ENCODE results near the gene TBKBP1.
A peak's percentile ranks its signal among the peaks of the same experiment; 100 is the strongest.

TBKBP1 gene

DNA sequence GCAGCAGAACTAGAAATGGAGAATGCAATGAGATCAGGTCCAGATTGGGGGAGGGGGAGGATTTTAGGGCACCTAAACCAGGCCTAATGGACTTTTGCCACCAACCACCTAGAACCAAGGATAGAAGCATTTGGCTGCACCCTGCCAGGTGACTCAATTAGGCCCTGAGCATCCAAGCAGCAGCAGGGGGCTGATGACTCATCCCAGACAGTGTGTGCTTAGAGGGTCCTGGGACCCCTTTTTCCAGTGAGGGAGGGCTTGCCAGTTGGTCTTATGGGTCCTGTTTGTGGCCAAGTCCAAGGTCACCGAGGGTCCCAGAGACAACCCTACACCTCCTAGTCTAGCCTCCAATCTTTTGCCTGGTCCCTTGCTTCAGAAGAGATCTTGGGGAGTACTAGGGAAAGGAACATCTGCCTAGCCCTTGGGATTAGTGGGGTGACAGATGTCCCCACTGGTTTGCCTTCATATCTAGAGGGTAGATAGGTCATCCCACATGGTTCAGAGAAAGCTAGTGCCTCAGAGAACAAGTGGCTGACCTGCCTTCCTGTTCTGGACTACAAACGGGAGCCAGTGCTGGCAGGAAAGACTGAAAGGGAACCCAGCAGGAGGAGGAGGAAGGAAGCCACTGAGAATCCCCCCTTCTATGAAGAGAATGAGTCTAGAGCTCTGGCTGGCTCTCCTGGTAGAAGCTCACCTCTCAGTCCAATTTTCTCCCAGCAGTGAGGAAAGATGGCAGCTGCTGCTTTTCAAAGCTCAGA, 1.6 kb upstream of the TBKBP1 start:
- Histone ChIP-seq H3K4me3 (ENCODE audit: low read depth, low read length) (no peak overlapping the region), H3K27me3 (ENCODE audit: control insufficient read depth, insufficient read depth, low read length) (no peaks in the 10 kb centered on the region), H3K36me3 (ENCODE audit: control insufficient read depth, insufficient read depth, low read length) (0 out of 2 replicates have a peak, but pooled peaks cover 5% of the 10 kb centered on the region), H3K9me3 (ENCODE audit: control insufficient read depth, insufficient read depth, low read length) (no peaks in the 10 kb centered on the region), H3K27ac (ENCODE audit: low read depth, low read length) (peak overlapping the region; percentile 26), H3K4me1 (ENCODE audit: control insufficient read depth, insufficient read depth, low read length) (peaks cover 31% of the 10 kb centered on the region), H3K9ac (ENCODE audit: low read depth, low read length) (no peak overlapping the region)

DNA sequence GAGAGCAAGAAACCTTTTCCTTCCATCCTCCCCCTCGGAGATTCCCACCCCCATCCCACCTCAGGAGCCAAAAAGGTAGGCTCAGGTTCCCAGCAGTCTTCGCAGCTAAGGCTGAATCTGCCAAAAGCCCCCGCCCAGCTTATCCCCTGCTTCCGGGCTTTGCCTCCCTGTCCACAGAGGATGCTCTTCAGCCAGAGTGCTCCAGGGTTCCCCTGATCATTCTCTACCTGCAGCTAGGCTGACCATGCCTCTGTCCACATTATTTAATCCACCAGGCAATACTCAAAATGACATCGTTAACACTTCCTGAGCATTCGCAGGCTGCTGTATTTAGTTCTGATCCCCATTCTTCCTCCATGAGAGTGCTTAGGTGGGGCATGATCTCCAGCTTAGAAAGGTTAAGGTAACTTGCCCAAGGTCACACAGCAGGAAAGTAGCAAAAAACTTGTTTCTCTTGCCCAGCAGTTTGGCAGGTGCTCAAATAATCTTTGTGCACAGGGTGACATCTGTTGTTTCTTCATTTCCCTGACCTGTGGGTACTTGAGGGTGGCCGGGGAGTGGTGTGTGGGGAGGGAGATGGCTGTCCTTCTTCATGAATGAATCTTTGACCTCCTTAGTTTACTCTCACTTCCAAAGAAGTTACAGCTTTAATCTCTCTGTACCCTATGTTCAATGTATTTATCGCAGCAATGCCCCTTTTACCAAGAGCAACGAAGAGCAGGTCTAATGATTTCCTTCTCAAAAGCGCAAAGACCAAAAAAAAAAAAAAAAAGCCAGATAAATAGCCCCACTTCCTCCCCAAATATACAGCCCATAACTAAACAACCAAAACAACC, 848 bp upstream of the TBKBP1 start:
- Histone ChIP-seq H3K4me3 (ENCODE audit: low read depth, low read length) (peak overlapping the region; percentile 63), H3K9me3 (ENCODE audit: control insufficient read depth, insufficient read depth, low read length) (no peaks in the 10 kb centered on the region), H3K4me1 (ENCODE audit: control insufficient read depth, insufficient read depth, low read length) (peaks cover 23% of the 10 kb centered on the region), H3K9ac (ENCODE audit: low read depth, low read length) (peak overlapping the region; percentile 57), H3K27me3 (ENCODE audit: control insufficient read depth, insufficient read depth, low read length) (no peaks in the 10 kb centered on the region), H3K36me3 (ENCODE audit: control insufficient read depth, insufficient read depth, low read length) (0 out of 2 replicates have a peak, but pooled peaks cover 5% of the 10 kb centered on the region), H3K27ac (ENCODE audit: low read depth, low read length) (peak overlapping the region; percentile 90)

DNA sequence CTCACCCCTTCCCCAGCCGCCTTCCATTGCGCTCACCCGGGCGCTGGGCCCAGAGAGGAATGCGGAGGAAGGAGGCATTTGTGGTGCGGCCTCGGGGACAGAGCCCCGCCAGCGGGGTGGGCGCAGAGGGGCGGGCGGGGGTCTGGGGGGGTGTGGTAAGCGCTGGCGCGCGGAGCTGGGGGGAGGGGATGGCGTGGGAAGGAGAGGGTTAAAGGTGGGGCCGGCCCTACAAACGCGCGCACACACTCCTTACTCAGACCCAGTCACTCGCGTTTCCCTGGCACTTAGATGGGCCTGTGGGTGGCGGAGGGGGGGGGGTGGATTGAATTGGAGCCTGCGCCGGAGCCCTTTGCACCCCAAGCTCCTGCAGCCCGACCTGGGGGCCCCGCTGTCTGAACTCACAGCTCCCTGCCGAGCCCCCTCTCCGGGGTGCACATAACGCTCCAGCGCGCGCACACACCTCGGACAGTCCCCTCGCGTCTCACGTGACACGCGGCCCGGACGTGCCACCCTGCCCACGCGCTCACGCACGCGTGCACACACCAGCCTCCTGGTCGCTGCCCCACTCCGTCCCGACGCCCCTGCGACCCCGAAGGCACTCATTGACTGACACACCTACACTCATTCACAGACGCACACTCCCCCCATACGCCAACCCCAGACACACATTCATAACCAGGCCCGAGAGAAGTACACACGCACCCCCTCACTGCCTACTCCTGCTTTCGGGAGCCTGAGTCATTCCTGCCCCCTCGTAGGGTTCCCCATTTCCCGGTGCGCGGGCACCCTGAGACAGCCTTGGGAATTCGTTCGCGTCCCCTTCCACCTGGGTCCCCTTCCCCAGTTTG, 844 bp downstream of the TBKBP1 start:
- H3K4me1 ChIP-seq (ENCODE audit: control insufficient read depth, insufficient read depth, low read length): peaks cover 23% of the 10 kb centered on the region
- no peak overlapping the region for H3K9ac ChIP-seq (ENCODE audit: low read depth, low read length)
- H3K36me3 ChIP-seq (ENCODE audit: control insufficient read depth, insufficient read depth, low read length): 0 out of 2 replicates have a peak, but pooled peaks cover 5% of the 10 kb centered on the region
- H3K9me3 ChIP-seq (ENCODE audit: control insufficient read depth, insufficient read depth, low read length): no peaks in the 10 kb centered on the region
- no peaks in the 10 kb centered on the region for H3K27me3 ChIP-seq (ENCODE audit: control insufficient read depth, insufficient read depth, low read length)
- peak overlapping the region; percentile 87 for H3K4me3 ChIP-seq (ENCODE audit: low read depth, low read length)
- H3K27ac ChIP-seq (ENCODE audit: low read depth, low read length): peak overlapping the region; percentile 90

DNA sequence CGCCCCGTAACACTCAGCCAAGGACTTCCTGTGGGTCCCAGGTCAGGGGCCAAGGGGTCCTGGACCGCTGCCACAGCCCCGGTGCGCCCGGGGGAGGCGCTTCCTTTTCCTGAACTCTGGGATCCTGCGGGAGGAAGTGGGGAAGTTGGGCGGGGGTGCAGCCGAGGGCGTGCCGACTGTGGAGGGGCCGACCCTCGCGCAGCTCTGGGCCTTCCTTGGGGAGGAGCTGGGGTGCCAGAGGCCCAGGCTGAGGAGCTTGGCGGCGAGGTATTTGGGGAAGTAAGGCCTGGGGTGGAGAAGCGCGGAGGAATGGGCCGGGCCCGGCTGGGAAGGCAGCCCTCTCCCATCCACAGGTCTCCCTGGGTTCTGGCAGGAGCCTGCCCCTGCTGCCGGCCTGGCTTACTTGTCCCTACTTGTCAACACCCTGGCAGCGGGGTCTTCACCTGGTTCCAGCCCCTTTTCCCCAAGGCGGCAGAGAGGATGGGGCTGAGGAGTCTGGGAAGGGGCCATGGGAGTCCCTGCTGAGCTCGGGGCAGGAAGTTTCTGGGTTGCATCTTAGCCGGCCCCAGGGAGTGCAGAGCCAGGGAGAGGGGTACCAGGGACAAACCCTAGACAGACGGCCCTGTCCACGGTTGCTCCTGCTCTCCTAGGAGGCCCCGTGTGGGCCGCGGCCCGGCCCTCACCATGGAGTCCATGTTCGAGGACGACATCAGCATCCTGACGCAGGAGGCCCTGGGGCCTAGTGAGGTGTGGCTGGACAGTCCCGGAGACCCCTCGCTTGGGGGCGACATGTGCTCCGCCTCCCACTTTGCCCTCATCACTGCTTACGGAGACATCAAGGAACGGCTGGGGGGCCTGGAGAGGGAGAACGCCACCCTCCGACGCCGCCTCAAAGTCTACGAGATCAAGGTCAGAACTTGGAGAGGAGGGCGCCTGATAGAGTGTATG, 1.7 kb downstream of the TBKBP1 start:
- Histone ChIP-seq H3K36me3 (ENCODE audit: control insufficient read depth, insufficient read depth, low read length) (peaks cover 7% of the 10 kb centered on the region; the same call in 1 of the 2 replicates), H3K27ac (ENCODE audit: low read depth, low read length) (peak overlapping the region; percentile 15), H3K9me3 (ENCODE audit: control insufficient read depth, insufficient read depth, low read length) (no peaks in the 10 kb centered on the region), H3K27me3 (ENCODE audit: control insufficient read depth, insufficient read depth, low read length) (no peaks in the 10 kb centered on the region), H3K4me1 (ENCODE audit: control insufficient read depth, insufficient read depth, low read length) (peaks cover 23% of the 10 kb centered on the region), H3K9ac (ENCODE audit: low read depth, low read length) (no peak overlapping the region), H3K4me3 (ENCODE audit: low read depth, low read length) (peak overlapping the region; percentile 87)

DNA sequence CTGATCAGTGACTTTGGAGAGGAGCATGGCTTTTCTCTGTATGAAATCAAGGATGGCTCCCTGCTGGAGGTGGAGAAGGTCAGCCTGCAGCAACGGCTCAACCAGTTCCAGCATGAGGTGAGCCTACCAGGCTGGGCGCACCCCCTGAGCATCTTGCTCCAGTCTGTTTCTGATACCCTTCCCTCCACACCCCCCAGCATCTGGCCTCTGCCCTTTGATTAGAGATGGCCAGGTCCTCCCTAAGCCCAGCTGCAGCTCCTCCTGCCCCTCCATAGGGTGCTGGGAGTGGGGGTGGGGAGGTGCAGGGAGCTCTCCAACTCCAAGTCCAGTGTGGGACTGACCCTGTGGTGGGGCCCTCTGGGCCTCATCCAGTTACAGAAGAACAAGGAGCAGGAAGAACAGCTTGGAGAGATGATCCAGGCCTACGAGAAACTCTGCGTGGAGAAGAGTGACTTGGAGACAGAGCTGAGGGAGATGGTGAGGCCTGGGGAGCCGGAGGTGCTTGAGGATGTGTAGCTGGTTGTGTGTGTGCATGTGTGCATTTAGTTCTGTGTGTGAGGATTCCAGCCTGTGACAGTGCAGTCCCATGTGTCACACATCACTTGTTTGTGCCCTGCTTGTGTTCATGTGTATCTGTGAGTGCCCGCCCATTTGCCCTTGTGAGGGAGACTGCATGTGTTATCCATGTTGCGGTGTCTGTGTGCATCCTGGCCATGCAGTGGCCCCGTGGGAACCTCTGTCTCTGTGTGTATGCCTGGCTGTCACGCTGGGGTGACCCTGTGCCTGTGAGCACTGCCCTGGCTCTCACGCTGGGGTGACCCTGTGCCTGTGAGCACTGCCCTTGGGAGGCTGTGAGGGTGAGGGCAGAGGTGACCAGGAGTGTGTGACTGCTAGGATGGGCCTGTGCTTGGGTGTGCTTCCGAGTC, 3.0 kb downstream of the TBKBP1 start:
- H3K9ac ChIP-seq (ENCODE audit: low read depth, low read length): no peak overlapping the region
- no peak overlapping the region for H3K27ac ChIP-seq (ENCODE audit: low read depth, low read length)

DNA sequence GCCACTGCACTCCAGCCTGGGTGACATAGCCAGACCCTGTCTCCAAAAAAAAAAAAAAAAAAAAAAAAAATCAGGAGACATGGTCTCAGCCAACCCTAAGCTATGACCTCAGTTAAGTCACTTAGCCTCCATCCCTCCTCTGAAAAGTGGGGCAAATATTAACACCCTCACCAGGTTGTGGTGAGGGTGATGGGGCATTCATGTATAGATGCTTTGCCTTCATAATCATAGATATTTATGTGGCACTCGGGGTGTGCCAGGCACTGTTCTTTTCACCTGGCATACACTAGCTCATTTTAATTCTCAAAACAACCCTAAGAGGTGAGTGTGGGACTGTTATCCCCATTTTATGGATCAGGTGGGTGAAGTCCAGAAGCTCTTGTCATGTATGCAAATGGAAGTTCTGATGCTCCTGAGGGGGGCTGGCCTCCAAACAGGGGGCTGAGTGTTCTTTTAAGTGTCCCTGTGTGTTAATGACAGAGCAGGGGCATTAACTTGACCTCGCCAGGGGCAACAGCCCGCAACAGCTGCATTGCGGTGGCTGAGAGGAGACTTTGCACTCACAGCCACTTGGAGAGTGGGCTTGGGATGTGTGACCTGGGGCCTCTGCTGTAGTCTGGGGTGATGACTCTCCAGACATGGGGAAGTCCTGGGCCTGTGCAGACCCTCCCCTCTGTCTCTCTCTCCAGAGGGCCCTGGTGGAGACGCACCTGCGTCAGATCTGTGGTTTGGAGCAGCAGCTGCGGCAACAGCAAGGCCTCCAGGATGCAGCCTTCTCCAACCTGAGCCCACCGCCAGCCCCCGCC, 4.1 kb downstream of the TBKBP1 start:
- Histone ChIP-seq H3K4me3 (ENCODE audit: low read depth, low read length) (no peak overlapping the region), H3K9ac (ENCODE audit: low read depth, low read length) (no peak overlapping the region), H3K4me1 (ENCODE audit: control insufficient read depth, insufficient read depth, low read length) (peaks cover 10% of the 10 kb centered on the region), H3K27me3 (ENCODE audit: control insufficient read depth, insufficient read depth, low read length) (no peaks in the 10 kb centered on the region), H3K27ac (ENCODE audit: low read depth, low read length) (no peak overlapping the region), H3K9me3 (ENCODE audit: control insufficient read depth, insufficient read depth, low read length) (no peaks in the 10 kb centered on the region), H3K36me3 (ENCODE audit: control insufficient read depth, insufficient read depth, low read length) (peaks cover 7% of the 10 kb centered on the region; the same call in 1 of the 2 replicates)

More for the DNA sequence above, 3.0 kb downstream of the TBKBP1 start:
- no peaks in the 10 kb centered on the region for H3K27me3 ChIP-seq (ENCODE audit: control insufficient read depth, insufficient read depth, low read length)
- peaks cover 7% of the 10 kb centered on the region; the same call in 1 of the 2 replicates for H3K36me3 ChIP-seq (ENCODE audit: control insufficient read depth, insufficient read depth, low read length)
- no peaks in the 10 kb centered on the region for H3K9me3 ChIP-seq (ENCODE audit: control insufficient read depth, insufficient read depth, low read length)
- H3K4me3 ChIP-seq (ENCODE audit: low read depth, low read length): no peak overlapping the region
- H3K4me1 ChIP-seq (ENCODE audit: control insufficient read depth, insufficient read depth, low read length): peaks cover 21% of the 10 kb centered on the region

DNA sequence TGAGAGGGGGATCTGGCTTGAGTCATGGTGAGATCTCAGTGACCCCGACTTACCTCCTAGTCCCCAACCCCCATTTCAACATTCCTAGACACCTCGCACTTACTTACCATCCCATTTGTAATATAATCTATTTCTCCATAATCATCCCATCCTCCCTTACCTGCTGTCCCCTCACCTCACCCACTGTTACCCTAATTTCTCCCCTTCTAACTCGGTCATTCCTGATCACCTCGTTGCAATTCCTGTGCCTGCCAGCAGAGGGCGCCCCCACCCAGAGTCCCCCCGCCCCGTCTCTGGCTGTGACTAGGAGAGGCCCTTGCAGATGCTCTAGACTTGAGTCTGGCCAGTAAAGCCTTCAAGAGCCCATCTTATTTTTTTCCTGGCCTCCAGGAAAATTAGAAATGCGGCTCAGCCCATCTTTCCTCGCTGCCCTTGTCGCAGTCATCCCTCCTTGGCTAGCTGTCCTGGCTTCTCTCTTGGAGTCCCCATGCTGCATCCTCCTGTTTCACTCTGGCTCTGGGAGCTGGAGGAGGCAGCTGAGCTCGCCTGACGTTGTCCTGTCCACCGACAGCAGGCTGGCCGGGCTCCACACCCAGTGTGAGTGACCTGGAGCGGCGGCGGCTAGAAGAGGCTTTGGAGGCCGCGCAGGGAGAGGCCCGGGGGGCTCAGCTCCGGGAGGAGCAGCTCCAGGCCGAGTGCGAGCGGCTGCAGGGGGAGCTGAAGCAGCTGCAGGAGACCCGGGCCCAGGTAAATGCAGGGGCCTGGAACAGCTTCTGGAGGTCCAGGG, 5.0 kb downstream of the TBKBP1 start:
- Histone ChIP-seq H3K9ac (ENCODE audit: low read depth, low read length) (no peak overlapping the region), H3K27me3 (ENCODE audit: control insufficient read depth, insufficient read depth, low read length) (no peaks in the 10 kb centered on the region), H3K27ac (ENCODE audit: low read depth, low read length) (no peak overlapping the region), H3K4me3 (ENCODE audit: low read depth, low read length) (no peak overlapping the region), H3K36me3 (ENCODE audit: control insufficient read depth, insufficient read depth, low read length) (peaks cover 7% of the 10 kb centered on the region; the same call in 1 of the 2 replicates), H3K9me3 (ENCODE audit: control insufficient read depth, insufficient read depth, low read length) (no peaks in the 10 kb centered on the region), H3K4me1 (ENCODE audit: control insufficient read depth, insufficient read depth, low read length) (peaks cover 7% of the 10 kb centered on the region)

DNA sequence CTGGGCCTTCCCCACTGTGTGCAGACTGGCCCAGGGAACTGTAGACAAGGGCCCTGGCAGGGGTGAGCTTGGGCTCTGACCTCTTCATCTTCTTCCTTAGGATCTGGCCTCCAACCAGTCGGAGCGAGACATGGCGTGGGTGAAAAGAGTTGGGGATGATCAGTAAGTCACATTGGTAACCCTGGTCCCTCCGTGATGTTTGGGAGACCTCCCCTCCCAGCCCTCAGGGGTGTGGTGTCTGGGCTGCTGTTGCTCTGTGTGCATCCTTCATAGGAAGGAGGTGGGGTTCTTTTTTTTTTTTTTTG, 5.5 kb downstream of the TBKBP1 start:
- peaks cover 7% of the 10 kb centered on the region for H3K4me1 ChIP-seq (ENCODE audit: control insufficient read depth, insufficient read depth, low read length)
- no peaks in the 10 kb centered on the region for H3K27me3 ChIP-seq (ENCODE audit: control insufficient read depth, insufficient read depth, low read length)
- no peaks in the 10 kb centered on the region for H3K9me3 ChIP-seq (ENCODE audit: control insufficient read depth, insufficient read depth, low read length)
- no peak overlapping the region for H3K9ac ChIP-seq (ENCODE audit: low read depth, low read length)
- peaks cover 7% of the 10 kb centered on the region; the same call in 1 of the 2 replicates for H3K36me3 ChIP-seq (ENCODE audit: control insufficient read depth, insufficient read depth, low read length)
- no peak overlapping the region for H3K4me3 ChIP-seq (ENCODE audit: low read depth, low read length)
- H3K27ac ChIP-seq (ENCODE audit: low read depth, low read length): no peak overlapping the region
